ENCODE measurements around the gene TPCN2.
"Not testable (repeated sequence)": the region's sequence is repeated elsewhere in the genome, so short reads cannot be mapped to it uniquely, and the experiment has no call there.

The TPCN2 gene

DNA sequence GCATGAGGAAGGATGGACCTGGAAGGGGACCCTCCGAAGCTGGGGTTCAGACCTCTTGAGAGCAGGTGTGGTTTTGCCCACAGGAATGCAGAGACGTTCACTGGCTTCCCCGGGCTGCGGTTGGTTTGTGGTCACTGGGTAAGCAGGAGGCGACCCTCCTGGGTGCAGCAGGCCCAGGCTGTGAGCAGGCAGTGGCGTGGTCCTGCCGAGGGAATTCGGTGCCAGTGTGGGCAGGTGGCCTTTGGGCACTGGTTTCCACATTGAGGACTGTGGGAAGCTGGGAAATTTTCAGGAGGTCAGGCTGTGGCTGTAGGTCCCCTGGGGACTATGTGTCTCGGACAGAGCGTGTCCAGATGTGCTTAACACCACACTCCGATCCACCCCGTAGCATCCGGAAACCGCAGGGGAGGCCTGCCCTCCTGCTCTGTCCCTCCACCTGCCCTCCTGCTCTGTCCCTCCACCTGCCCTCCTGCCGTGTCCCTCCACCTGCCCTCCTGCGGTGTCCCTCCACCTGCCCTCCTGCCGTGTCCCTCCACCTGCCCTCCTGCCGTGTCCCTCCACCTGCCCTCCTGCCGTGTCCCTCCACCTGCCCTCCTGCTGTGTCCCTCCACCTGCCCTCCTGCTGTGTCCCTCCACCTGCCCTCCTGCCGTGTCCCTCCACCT, 27.5 kb downstream of the TPCN2 start:
- DNase-seq (ENCODE audit: low spot score): no peak

- DNase-seq (ENCODE audit: low spot score): not testable (repeated sequence)
Observed at GRCh38 chr11:69076977-69077376, 28.2 kb downstream of the TPCN2 start.

DNA sequence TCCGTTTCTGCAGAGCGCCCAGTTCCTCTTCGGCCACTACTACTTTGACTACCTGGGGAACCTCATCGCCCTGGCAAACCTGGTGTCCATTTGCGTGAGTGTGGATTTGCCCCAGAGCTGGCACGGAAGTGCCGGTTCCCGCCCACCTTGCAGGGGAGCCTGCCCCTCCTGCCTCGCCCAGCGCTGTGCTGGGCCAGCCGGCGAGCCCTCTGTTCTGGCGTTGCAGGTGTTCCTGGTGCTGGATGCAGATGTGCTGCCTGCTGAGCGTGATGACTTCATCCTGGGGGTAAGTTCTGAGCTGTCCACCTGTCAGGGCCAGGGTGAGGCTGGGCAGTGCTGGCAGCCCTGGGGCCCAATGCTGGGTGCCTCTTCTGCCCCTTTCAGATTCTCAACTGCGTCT, 29.8 kb downstream of the TPCN2 start:
- DNase-seq (ENCODE audit: low spot score): no peak

- DNase-seq (ENCODE audit: low spot score): no peak
Observed at GRCh38 chr11:69078930-69079605, 30.3 kb downstream of the TPCN2 start.

DNA sequence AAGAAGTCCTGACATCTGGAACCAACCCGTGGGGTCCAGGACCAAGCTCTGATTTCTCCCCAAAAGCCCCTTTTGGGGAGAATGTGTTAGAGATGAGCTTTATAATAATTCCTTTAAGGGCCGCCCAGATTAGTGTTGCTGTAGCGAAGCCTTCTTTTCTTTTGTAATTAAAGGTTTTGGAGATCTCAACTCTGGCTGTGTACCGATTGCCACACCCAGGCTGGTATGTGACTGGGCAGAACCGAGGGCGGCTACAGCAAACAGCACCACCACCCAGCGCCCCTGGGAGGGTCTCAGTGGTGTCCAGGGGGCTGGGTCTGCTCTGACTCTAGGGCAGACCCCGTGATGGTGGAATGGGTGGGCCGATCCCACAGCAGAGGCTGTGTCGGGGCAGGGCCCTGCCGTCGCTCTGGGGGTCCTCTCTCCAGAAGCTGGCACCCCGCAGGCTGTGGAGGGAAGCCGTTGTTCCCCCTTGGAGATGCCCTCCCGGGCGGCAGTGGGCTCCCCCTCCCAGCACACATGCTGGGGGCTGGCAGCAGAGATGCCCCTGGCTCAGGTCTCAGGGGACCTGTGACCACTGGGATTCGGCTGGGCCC, 31.0 kb downstream of the TPCN2 start:
- DNase-seq (ENCODE audit: low spot score): no peak

DNA sequence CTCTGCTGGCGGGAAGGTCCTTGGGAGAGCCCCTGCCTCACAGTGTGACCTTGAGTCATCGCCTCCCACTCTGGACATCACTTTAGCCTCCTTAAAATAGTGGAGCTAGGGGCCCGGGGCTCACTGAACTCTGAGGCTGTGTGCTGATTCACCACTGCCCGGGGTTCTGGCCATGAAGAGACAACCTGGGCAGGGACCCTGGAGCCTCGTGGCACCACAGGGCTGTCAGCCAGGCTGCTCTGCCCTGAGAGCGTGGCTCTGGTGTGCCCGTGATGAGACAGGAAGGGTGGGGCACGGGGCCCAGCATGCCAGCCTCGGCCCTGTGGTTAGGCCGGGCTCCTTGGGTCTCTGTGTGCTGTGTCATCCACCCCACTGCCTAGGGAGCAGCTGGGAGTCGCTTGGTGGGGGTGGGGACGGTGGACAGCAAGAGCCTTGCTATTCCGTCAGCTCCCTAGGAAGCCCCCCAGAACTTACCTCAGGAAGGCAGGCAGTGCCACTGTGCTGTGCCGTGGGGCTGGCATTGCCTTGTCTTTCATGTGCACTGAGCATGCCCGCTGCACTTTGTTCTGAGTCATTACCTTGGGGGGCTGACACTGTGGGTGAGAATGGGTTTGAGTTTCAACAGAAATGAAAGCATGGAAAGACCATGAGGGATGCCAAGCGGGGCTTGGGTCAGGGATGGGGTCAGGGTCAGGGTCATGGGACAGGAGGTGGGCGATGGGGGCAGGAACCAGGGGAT, 31.7 kb downstream of the TPCN2 start:
- DNase-seq (ENCODE audit: low spot score): no peak

DNA sequence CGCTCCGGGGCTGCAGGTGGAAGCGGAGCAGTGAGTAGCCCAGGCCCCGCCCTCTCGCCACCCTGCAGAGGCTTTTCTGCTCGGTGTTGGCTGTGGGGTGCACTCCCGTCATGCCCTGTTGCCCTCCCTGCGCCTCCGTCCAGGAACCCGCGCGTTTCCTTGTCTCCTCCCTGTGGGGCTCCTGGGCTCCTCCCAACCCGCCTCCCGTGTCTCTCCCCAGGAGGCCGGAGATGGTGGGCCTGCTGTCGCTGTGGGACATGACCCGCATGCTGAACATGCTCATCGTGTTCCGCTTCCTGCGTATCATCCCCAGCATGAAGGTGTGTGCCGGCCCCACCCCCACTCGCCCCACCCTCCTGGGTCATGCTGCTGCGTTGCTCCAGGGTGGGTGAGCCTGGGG, 32.4 kb downstream of the TPCN2 start:
- no peak for DNase-seq (ENCODE audit: low spot score)

GRCh38 chr11:69083531-69084247, 35.0 kb downstream of the TPCN2 start:
- no peak for DNase-seq (ENCODE audit: low spot score)

- no peak for DNase-seq (ENCODE audit: low spot score)
Observed at GRCh38 chr11:69084371-69084770, 35.6 kb downstream of the TPCN2 start.

DNA sequence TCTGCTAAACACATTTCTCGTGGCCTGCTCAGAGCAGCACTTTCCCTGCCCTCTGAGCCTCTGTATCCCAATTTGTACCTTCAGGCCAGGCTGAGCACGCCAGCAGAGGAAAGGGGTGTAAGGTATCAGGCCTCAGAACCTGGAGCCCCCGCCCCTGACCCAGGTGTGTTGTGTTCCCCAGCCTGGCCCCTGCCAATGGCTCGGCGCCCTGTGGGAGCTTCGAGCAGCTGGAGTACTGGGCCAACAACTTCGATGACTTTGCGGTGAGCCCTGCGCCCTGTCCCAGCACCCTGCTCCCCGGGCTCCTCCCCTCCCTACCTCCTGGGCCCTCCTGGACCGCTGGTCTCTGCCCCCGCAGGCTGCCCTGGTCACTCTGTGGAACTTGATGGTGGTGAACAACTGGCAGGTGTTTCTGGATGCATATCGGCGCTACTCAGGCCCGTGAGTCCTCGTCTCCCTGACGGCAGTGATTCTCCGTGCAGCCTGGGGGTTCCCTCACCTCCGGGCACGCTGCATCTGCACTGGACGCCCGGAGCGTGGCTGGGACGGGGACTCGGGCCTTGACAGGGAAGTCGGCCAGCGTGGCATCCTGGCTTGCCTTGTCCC, 36.9 kb downstream of the TPCN2 start:
- DNase-seq (ENCODE audit: low spot score): no peak

GRCh38 chr11:69086152-69087132, 37.7 kb downstream of the TPCN2 start:
- no peak for DNase-seq (ENCODE audit: low spot score)

GRCh38 chr11:69087133-69087524, 38.4 kb downstream of the TPCN2 start:
- no peak for DNase-seq (ENCODE audit: low spot score)

GRCh38 chr11:69087811-69088210, 39.1 kb downstream of the TPCN2 start:
- DNase-seq (ENCODE audit: low spot score): no peak

DNA sequence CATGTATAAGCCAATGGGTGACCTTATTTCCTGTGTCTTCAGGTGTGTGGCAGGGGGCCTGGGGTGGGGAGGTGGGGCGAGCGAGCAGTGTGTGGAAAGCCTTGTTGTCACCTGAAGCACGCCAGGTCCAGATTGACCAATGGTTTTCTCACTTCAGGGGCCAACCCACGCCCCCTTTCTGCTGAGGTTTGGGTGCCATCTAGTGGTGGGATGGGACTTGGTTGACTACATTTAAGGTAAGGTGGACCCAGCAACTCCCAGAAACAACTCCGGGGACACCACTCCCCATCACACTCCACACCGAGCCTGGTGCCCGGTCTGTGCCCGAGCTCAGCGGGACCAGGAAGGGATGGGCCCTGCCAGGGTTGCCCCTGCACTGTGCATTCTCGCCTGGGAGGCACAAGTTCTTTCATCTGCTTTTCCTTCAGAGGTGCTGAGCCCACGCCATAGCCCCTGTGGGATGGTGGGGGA, 40.0 kb downstream of the TPCN2 start:
- DNase-seq (ENCODE audit: low spot score): peak; percentile 84

DNA sequence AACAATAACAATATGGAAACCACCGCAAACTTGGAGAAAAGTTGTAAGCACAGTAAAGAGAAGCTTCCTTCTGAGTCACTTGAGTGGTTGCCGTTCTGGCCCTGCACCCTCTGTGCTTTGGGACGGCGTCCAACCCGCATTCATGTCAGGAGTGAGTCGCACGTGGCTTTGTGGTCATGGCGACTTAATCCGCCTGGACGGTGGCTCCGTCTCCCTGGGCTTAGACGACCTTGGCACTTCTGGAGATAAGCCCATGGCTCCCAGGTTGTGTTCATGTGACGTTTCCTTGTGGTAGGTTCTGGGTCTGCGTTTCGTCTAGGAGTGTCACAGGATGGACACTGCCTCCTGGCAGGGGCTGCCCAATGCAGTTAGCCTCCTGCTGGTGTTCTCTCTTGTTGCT, 40.5 kb downstream of the TPCN2 start:
- DNase-seq (ENCODE audit: low spot score): no peak

GRCh38 chr11:69091638-69092165, 43.0 kb downstream of the TPCN2 start:
- DNase-seq (ENCODE audit: low spot score): no peak

DNA sequence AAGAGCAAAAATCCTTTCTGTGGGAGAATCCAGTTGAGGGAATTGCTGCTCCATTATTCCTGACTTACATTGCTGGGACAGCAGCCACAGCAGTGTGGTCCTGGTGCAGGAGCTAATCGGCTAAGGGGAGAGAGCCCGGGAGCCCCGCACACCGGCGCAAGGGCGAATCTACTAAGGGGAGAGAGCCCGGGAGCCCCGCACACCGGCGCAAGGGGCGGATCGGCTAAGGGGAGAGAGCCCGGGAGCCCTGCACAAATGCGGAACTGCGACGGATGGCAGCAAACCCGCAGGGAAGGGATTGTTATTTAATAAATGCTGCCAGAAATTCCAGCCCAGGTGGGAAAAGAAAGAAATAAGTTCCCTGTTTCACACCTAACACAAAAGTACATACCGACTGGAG, 43.5 kb downstream of the TPCN2 start:
- DNase-seq (ENCODE audit: low spot score): no peak

DNA sequence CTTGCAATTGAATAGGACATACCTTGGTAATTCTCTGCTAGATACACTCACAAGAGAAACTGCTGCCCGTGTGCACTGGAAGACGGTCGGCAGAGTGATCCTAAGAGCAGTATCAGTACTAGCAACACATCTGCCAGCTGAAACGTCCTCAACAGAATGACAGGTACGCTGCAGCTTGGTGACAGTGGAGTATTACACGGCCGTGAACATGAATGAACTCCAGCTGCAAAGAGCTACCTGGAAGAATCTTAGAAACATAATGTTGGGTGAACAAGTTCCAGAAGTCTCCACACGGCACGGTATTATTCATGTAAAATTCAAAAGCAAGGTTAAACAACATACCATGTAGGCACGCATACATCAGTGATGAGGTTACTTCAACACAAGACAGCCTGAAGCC, 44.4 kb downstream of the TPCN2 start:
- DNase-seq (ENCODE audit: low spot score): no peak

DNA sequence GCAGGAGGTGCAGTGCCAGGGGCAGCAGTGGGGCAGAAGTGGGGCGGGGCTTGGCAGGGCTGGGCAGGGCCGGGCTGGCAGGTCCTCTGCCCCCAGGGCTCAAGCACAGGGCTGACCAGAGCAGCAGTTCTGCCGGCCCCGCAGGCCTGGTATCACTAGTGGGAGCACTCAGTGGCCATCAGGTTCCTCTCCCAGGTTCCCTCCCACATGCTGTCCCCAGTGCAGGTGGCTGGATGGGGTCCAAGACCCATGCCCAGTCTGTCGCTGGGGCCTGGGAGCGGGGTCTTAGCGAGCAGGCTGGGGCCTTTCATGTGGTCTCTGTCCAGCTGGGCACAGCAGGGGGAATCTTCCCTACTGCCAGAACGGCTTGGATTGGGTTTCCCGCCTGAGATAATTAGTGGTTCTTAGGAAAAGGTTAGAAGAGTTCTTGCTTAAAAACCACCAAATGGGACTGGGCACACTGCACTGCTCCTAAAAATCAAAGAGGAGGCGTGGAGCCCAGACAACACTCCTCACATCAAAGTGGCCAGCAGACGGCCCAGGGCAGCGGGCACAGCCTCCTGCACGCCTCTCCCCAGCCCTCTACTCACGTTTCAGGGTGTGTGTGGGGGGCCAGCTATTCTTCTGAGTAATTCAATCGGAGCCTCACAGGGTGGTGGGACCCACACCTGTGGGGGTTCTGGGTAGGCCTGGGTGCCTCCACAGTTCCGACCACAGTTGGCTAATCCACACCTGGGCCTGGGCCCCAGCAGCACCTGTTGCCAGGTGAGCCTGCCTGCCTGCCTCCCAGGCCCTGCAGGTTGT, 45.6 kb downstream of the TPCN2 start:
- DNase-seq (ENCODE audit: low spot score): no peak

Data from ecto neural progenitor cell (in vitro differentiated cells).